ENCODE results near the gene TRAT1. TPM values are rescaled to one million over a fixed set of nuclear protein-coding genes. Genes with fewer than 3 reads are reported as not detected.

TRAT1 gene
- total RNA-seq, 1 donor from 2014 or later, result not detected

- no peaks in the 10 kb centered on the region for H3K4me1 Mint-ChIP-seq
- no peak overlapping the region for H3K4me3 Mint-ChIP-seq
- H3K27ac Mint-ChIP-seq (ENCODE audit: unreplicated experiment), result no peak overlapping the region
- H3K9me3 Mint-ChIP-seq, result peaks cover 2% of the 10 kb centered on the region
- no peaks in the 10 kb centered on the region for H3K27me3 Mint-ChIP-seq (ENCODE audit: low read depth)
- no peaks in the 10 kb centered on the region for H3K36me3 Mint-ChIP-seq (ENCODE audit: low read depth)
- TF ChIP-seq CTCF (conservative IDR thresholded peaks at IDR 0.05), result no peak
- DNase-seq (ENCODE audit: low read depth, low spot score), result no peak
These were observed 38.8 kb downstream of the TRAT1 start for GRCh38 chr3:108861401-108861800.

GRCh38 chr3:108862865-108863798 lies 40.5 kb downstream of the TRAT1 start:
- H3K4me1 Mint-ChIP-seq, result no peaks in the 10 kb centered on the region
- H3K9me3 Mint-ChIP-seq, result peaks cover 2% of the 10 kb centered on the region
- no peaks in the 10 kb centered on the region for H3K36me3 Mint-ChIP-seq (ENCODE audit: low read depth)
- no peak overlapping the region for H3K27ac Mint-ChIP-seq (ENCODE audit: unreplicated experiment)
- DNase-seq (ENCODE audit: low read depth, low spot score), result no peak
- TF ChIP-seq CTCF (conservative IDR thresholded peaks at IDR 0.05), result no peak
- no peaks in the 10 kb centered on the region for H3K27me3 Mint-ChIP-seq (ENCODE audit: low read depth)
- H3K4me3 Mint-ChIP-seq, result no peak overlapping the region

GRCh38 chr3:108863799-108864135 lies 41.2 kb downstream of the TRAT1 start:
- TF ChIP-seq CTCF (conservative IDR thresholded peaks at IDR 0.05), result no peak
- DNase-seq (ENCODE audit: low read depth, low spot score), result no peak
- Mint-ChIP-seq H3K27me3 (ENCODE audit: low read depth) (no peaks in the 10 kb centered on the region), H3K4me1 (no peaks in the 10 kb centered on the region), H3K9me3 (peaks cover 2% of the 10 kb centered on the region), H3K27ac (ENCODE audit: unreplicated experiment) (no peak overlapping the region), H3K4me3 (no peak overlapping the region), H3K36me3 (ENCODE audit: low read depth) (no peaks in the 10 kb centered on the region)

- Mint-ChIP-seq H3K27ac (ENCODE audit: unreplicated experiment) (no peak overlapping the region), H3K9me3 (peaks cover 3% of the 10 kb centered on the region), H3K4me1 (peaks cover 12% of the 10 kb centered on the region), H3K27me3 (ENCODE audit: low read depth) (no peaks in the 10 kb centered on the region), H3K4me3 (no peak overlapping the region), H3K36me3 (ENCODE audit: low read depth) (no peaks in the 10 kb centered on the region)
- DNase-seq (ENCODE audit: low read depth, low spot score), result no peak
- no peak for TF ChIP-seq CTCF (conservative IDR thresholded peaks at IDR 0.05)
These were observed 55.3 kb downstream of the TRAT1 start for GRCh38 chr3:108877901-108878300.

GRCh38 chr3:108879915-108880314 lies 57.3 kb downstream of the TRAT1 start:
- Mint-ChIP-seq H3K4me3 (no peak overlapping the region), H3K4me1 (peaks cover 12% of the 10 kb centered on the region), H3K27me3 (ENCODE audit: low read depth) (no peaks in the 10 kb centered on the region), H3K36me3 (ENCODE audit: low read depth) (no peaks in the 10 kb centered on the region), H3K27ac (ENCODE audit: unreplicated experiment) (no peak overlapping the region), H3K9me3 (peaks cover 3% of the 10 kb centered on the region)
- no peak for DNase-seq (ENCODE audit: low read depth, low spot score)
- no peak for TF ChIP-seq CTCF (conservative IDR thresholded peaks at IDR 0.05)
